Stomach (tissue), 4 donors: ENCODE results near the gene STN1.

Experiments
- EP300 ChIP-seq: sonication (generic); formaldehyde crosslinking; IDR thresholded peaks from one replicate; pipeline ENCODE4 v1.6.1; 2017; ENCODE audit warnings: antibody characterized with exemption
- POLR2A ChIP-seq, 4 donors: fragments of 450-650 bp; IDR thresholded peaks; one replicate each; pipeline ENCODE4 v1.6.1; 2016; ENCODE audit warnings: antibody characterized with exemption in 4 of 4, control low read depth in 2 of 4, mild to moderate bottlenecking in 1 of 4, moderate library complexity in 1 of 4

DNA sequence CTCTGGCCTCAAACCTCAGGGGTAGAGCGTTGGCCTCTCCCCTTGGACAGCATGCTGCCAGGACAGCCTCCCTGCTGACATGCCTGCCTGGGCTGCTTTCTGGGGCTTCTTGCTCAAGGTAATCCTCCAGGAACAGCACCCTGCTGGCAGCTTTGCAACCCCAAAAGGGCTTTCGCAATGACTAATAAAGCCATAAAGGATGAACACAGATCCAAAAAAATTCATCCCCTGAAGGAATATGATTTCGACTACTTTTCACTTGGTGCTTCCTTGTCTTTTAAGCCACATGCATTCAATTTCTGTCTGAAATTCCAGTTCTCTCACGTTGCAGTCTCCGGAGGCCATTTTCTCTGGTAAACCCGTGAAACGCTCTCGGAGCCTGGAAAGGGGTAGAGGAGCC is 47.5 kb downstream of the STN1 start:
- no peak for TF ChIP-seq EP300
- TF ChIP-seq POLR2A (IDR thresholded peaks at IDR 0.05), result no peak
